GM18526 (cell line): ENCODE measurements around the gene CDC34.

Experiments used
- POLR2A ChIP-seq: IDR thresholded peaks from 3 replicates; pipeline ENCODE4 v1.6.1; 2011; ENCODE audit not compliant: insufficient read length; ENCODE audit errors: extremely low read depth

Gene CDC34

GRCh38 chr19:494171-495080 is 37.1 kb upstream of the CDC34 start:
- no peak for TF ChIP-seq POLR2A

- no peak for TF ChIP-seq POLR2A
These were observed 36.5 kb upstream of the CDC34 start for GRCh38 chr19:495081-495401.

- no peak for TF ChIP-seq POLR2A
These were observed 36.0 kb upstream of the CDC34 start for GRCh38 chr19:495402-496111.

GRCh38 chr19:496112-496665 is 35.4 kb upstream of the CDC34 start, which contains the start of gene MADCAM1:
TSS of gene MADCAM1 (plus strand) at chr19:496486. CDS start at chr19:496500, 14 bp downstream.
- no peak for TF ChIP-seq POLR2A

GRCh38 chr19:496986-497385 is 34.6 kb upstream of the CDC34 start:
- TF ChIP-seq POLR2A, result no peak

- no peak for TF ChIP-seq POLR2A
These were observed 34.1 kb upstream of the CDC34 start for GRCh38 chr19:497491-497868.

- TF ChIP-seq POLR2A, result no peak
These were observed 33.6 kb upstream of the CDC34 start for GRCh38 chr19:497869-498510.

GRCh38 chr19:498511-498891 is 33.1 kb upstream of the CDC34 start:
- no peak for TF ChIP-seq POLR2A

- no peak for TF ChIP-seq POLR2A
These were observed 32.5 kb upstream of the CDC34 start for GRCh38 chr19:498977-499623.

- no peak for TF ChIP-seq POLR2A
These were observed 29.9 kb upstream of the CDC34 start for GRCh38 chr19:501646-502045.

GRCh38 chr19:504616-505015 is 26.9 kb upstream of the CDC34 start:
- no peak for TF ChIP-seq POLR2A

- peak; percentile 57 for TF ChIP-seq POLR2A
These were observed 24.9 kb upstream of the CDC34 start for GRCh38 chr19:506404-507285.

GRCh38 chr19:507286-508203 is 24.0 kb upstream of the CDC34 start, which contains the start of gene TPGS1:
TSS of gene TPGS1 (plus strand) at chr19:507497. CDS start at chr19:507507, 10 bp downstream.
- peak; percentile 48 for TF ChIP-seq POLR2A
